Measurements from ENCODE around the gene CFAP141.

Gene CFAP141

DNA sequence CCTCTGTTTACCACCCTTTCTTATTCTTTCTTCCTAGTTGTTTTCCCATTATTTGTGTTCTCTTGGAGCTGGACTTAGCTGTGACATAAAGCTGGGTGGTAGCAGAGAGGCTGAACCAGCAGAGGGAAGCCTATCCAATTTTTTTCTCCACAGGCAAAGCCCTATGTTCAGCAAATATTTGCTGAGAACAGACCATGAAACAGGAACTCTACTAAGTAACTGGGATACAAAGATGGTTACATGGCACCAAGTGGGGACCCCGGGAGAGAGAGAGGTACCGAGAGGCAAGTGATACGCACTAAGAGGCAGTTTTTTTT is 6.6 kb downstream of the CFAP141 start:
- Mint-ChIP-seq H3K36me3 (ENCODE audit: low read depth) (no peaks in the 10 kb centered on the region), H3K4me3 (no peak overlapping the region), H3K27me3 (ENCODE audit: low read depth, poor library complexity) (peaks cover 8% of the 10 kb centered on the region), H3K9me3 (no peaks in the 10 kb centered on the region), H3K27ac (no peak overlapping the region), H3K4me1 (peaks cover 27% of the 10 kb centered on the region)
- TF ChIP-seq, protein P1, sequence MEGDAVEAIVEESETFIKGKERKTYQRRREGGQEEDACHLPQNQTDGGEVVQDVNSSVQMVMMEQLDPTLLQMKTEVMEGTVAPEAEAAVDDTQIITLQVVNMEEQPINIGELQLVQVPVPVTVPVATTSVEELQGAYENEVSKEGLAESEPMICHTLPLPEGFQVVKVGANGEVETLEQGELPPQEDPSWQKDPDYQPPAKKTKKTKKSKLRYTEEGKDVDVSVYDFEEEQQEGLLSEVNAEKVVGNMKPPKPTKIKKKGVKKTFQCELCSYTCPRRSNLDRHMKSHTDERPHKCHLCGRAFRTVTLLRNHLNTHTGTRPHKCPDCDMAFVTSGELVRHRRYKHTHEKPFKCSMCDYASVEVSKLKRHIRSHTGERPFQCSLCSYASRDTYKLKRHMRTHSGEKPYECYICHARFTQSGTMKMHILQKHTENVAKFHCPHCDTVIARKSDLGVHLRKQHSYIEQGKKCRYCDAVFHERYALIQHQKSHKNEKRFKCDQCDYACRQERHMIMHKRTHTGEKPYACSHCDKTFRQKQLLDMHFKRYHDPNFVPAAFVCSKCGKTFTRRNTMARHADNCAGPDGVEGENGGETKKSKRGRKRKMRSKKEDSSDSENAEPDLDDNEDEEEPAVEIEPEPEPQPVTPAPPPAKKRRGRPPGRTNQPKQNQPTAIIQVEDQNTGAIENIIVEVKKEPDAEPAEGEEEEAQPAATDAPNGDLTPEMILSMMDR (IDR thresholded peaks at IDR 0.05): no peak
- no peak for DNase-seq

DNA sequence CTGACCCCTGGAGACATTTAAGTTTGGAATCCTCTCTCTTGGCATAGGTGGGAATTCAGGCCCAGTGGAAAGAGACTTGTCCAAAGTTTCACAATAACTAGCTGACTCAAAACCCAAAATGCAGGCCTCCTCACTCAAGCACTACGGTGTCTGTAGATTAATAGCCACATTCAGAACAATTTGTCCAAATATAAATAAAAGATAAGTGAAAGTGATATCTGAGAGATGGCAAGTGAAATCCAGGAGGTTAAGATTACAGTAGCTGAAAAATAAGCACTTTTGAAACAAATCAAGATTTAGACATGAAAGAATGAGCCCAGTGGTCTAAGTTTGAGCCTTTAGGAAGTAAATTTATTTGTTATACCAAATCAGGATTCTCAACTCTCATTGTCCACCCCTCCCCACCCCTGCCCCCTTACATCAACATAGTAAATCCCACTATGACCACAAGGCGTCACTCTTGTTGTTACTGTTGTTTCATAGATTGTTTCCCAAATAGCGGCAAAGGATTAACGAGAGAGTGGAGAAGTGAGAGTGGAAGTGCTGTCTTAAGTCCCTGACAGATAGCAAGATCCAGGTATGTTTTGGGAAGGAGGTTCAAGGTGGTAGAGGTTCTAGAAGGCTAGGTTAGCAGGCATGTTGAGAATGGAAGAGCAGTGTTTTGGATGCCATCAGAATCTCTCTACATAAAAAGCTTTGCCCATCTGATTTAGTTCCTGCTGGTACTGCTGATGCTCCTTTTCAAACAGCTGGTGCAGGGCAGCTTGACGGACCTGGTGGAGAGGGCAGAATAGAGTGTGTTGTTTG is 7.2 kb downstream of the CFAP141 start:
- Mint-ChIP-seq H3K27ac (no peak overlapping the region), H3K9me3 (no peaks in the 10 kb centered on the region), H3K4me3 (no peak overlapping the region), H3K4me1 (peaks cover 27% of the 10 kb centered on the region), H3K27me3 (ENCODE audit: low read depth, poor library complexity) (peaks cover 13% of the 10 kb centered on the region), H3K36me3 (ENCODE audit: low read depth) (no peaks in the 10 kb centered on the region)
- DNase-seq: peak; percentile 31
- TF ChIP-seq, protein P1 (IDR thresholded peaks at IDR 0.05): peak; percentile 40

DNA sequence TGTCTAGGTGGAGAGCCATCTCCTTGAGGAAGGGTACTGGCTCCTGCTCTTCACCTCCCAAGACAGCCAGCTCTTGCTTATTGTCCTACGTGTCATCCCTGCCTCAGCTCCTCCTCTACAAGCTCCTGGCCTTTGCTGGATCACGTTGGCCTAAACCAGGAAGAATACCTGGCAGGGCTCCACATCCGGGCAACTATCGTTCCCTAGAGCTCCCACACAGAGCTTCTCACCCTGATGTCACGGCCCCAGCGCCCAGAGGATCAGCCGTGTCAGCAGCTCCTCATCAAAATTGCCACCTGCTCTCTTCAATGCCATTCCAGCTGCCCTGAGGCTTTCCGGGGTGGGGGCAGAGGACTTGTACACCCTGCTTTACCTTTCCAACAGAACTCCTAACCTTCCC is 12.3 kb downstream of the CFAP141 start:
- TF ChIP-seq, protein P1 (IDR thresholded peaks at IDR 0.05): no peak
- no peak overlapping the region for H3K4me3 Mint-ChIP-seq
- no peaks in the 10 kb centered on the region for H3K36me3 Mint-ChIP-seq (ENCODE audit: low read depth)
- peaks cover 48% of the 10 kb centered on the region for H3K27me3 Mint-ChIP-seq (ENCODE audit: low read depth, poor library complexity)
- H3K9me3 Mint-ChIP-seq: no peaks in the 10 kb centered on the region
- DNase-seq: no peak
- H3K27ac Mint-ChIP-seq: no peak overlapping the region
- H3K4me1 Mint-ChIP-seq: peaks cover 43% of the 10 kb centered on the region

DNA sequence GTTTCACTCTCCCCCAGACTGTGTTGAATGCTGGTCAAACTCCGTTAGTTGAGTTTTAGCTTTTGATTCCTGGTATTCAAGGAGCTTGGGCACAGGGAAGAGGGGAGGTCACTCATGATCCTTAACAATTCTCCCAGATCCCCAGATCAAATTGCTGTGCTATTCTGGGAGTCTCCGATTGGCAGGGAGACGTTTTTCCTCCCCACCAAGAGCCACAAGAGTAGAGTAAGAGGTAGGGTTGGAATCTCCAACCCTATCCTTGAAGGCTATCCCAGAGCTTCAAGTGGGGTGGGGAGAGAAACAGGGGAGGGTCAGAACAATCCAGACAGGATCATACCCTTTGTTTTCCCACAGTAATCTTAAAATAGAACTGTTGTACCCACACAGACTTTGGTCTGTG is 13.7 kb downstream of the CFAP141 start:
- Mint-ChIP-seq H3K4me1 (peaks cover 37% of the 10 kb centered on the region), H3K27me3 (ENCODE audit: low read depth, poor library complexity) (peaks cover 49% of the 10 kb centered on the region), H3K4me3 (no peak overlapping the region), H3K36me3 (ENCODE audit: low read depth) (no peaks in the 10 kb centered on the region), H3K9me3 (no peaks in the 10 kb centered on the region), H3K27ac (no peak overlapping the region)
- DNase-seq: no peak
- TF ChIP-seq, protein P1 (IDR thresholded peaks at IDR 0.05): no peak

DNA sequence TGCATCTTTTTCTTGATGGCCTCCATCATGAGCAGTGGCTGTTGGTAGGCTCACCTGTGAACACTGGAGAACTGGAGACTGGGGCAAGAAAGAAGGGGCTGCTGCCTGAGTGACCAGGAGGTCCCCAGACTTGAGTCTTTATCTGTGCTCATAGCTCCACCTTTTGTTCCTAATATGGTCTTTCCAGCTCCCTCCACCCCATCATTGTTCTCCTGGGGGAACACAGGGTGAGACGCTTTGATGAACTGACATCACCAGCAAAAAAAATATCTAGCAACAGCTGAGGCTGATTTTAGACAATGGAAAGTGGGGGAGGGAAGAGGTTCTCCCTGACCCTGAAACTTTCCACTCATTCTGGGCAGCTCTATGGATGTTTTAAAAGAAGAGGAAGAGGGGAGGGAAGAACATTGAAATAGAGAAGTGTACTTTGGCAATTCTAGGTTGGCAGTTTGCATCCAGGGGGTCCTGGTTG is 14.1 kb downstream of the CFAP141 start, which contains the start of gene TPM3:
TSS of gene TPM3 (minus strand) at position 111 of the 472 bp plus-strand sequence. CDS start at position 29, 82 bp downstream.
- Mint-ChIP-seq H3K4me3 (no peak within 1 kb of the TSS), H3K9me3 (no peaks in the 10 kb centered on the region), H3K27ac (no peak within 1 kb of the TSS), H3K36me3 (ENCODE audit: low read depth) (no peaks in the 10 kb centered on the region), H3K27me3 (ENCODE audit: low read depth, poor library complexity) (peaks cover 49% of the 10 kb centered on the region), H3K4me1 (peaks cover 36% of the 10 kb centered on the region)
- DNase-seq: no peak
- TF ChIP-seq, protein P1 (IDR thresholded peaks at IDR 0.05): no peak

DNA sequence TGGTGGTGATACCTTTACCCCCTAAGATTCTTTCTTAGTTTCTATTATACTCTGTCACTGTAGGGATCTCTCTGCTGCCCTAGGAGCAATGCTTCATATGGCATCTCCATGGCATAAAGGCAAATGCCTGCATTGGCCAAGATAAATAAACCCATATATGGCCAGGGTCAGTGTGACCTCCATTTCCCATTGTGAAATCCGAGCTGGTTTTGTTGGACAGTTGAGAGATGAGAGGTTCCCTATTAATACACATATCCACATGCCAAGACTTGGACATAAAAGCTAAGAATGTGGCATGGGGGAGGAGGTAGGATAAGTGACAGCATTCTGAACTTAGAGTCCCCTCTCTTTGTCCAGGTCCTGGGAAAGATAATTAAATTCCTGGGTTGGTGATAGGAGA is 15.6 kb downstream of the CFAP141 start:
- Mint-ChIP-seq H3K36me3 (ENCODE audit: low read depth) (no peaks in the 10 kb centered on the region), H3K27me3 (ENCODE audit: low read depth, poor library complexity) (peaks cover 50% of the 10 kb centered on the region), H3K4me3 (no peak overlapping the region), H3K4me1 (peaks cover 41% of the 10 kb centered on the region), H3K9me3 (no peaks in the 10 kb centered on the region), H3K27ac (no peak overlapping the region)
- TF ChIP-seq, protein P1 (IDR thresholded peaks at IDR 0.05): no peak
- no peak for DNase-seq

Data from nephron progenitor cell (in vitro differentiated cells).